Suprapubic skin (tissue), 4 donors: Measurements from ENCODE around the gene RNF217.

Experiments
- CTCF ChIP-seq, 2 donors: fragments of 200-600 bp in 1 of 2; fragments of 450-650 bp in 1 of 2; sonication (generic) in 1 of 2; IDR thresholded peaks; one replicate each; pipeline ENCODE4 v1.5.1; 2016 to 2019; ENCODE audit warnings: antibody characterized with exemption in 2 of 2, mild to moderate bottlenecking in 1 of 2, moderate library complexity in 1 of 2
- EP300 ChIP-seq: sonication (generic); formaldehyde crosslinking; IDR thresholded peaks from one replicate; pipeline ENCODE4 v1.6.1; 2017; ENCODE audit warnings: antibody characterized with exemption
- POLR2A ChIP-seq, 2 donors: fragments of 450-650 bp; IDR thresholded peaks; one replicate each; pipeline ENCODE4 v1.6.1; 2017; ENCODE audit warnings: antibody characterized with exemption in 2 of 2, mild to moderate bottlenecking in 2 of 2, moderate library complexity in 2 of 2
- POLR2AphosphoS5 ChIP-seq, 3 donors: sonication (generic); formaldehyde crosslinking; IDR thresholded peaks; one replicate each; pipeline ENCODE4 v1.6.1; 2017; ENCODE audit warnings: antibody characterized with exemption in 3 of 3

GRCh38 chr6:124961777-124962638, at the start of gene RNF217:
- TF ChIP-seq CTCF (IDR thresholded peaks at IDR 0.05): no peak
- TF ChIP-seq POLR2AphosphoS5 (IDR thresholded peaks at IDR 0.05): peak in 1 of 3 donors; percentile 15
- TF ChIP-seq POLR2A (IDR thresholded peaks at IDR 0.05): peak in 1 of 2 donors; percentile 46
- no peak for TF ChIP-seq EP300
